SK-N-SH (cell line): ENCODE measurements around the gene COL4A2. TPM values are rescaled to one million over a fixed set of nuclear protein-coding genes. Genes with fewer than 3 reads are reported as not detected.

Experiments used
- CTCF ChIA-PET: fragments of 300-600, 350-600 bp; formaldehyde crosslinking; extraction: SDS; loops from one replicate; lab custom pipeline; 2021; lab: Yijun Ruan, JAX
- POLR2A ChIA-PET: fragments of 350-600 bp; sonication (Branson Sonifier 250); formaldehyde crosslinking; extraction: SDS; loops from one replicate; lab custom pipeline; 2020; ENCODE audit warnings: antibody characterized with exemption, inconsistent platforms; lab: Yijun Ruan, JAX
- DNase-seq: peaks from one replicate; pipeline ENCODE4 v3.0.0; 2012
- H2AFZ ChIP-seq: fragments of 200-600 bp; sonication (generic); 2 replicates; pipeline ENCODE4 v1.8.1; 2016; ENCODE audit warnings: antibody characterized with exemption, mild to moderate bottlenecking, low read depth
- H3F3A ChIP-seq: fragments of 200-600 bp; sonication (generic); replicated peaks from 2 replicates; pipeline ENCODE3; 2016; ENCODE audit warnings: antibody characterized with exemption, mild to moderate bottlenecking; ENCODE audit not compliant: insufficient read depth
- H3K27ac ChIP-seq, 2 experiments: fragments of 200-500 bp in 1 of 2; fragments of 200-600 bp in 1 of 2; sonication (Bioruptor generic) in 1 of 2; sonication (generic), shearing (Covaris generic) in 1 of 2; 2 replicates each; pipeline versions ENCODE4 v1.5.1 to v1.6.1; 2014 to 2016; ENCODE audit warnings: low read depth in 2 of 2, inconsistent platforms in 1 of 2, low read length in 1 of 2, mild to moderate bottlenecking in 1 of 2, mixed read lengths in 1 of 2
- H3K27me3 ChIP-seq: fragments of 200-600 bp; sonication (generic), shearing (Covaris generic); 2 replicates; pipeline ENCODE4 v1.6.1; 2016; ENCODE audit warnings: mixed run types; ENCODE audit not compliant: insufficient read depth
- H3K36me3 ChIP-seq, 2 experiments: fragments of 200-500 bp in 1 of 2; fragments of 200-600 bp in 1 of 2; sonication (Bioruptor generic) in 1 of 2; sonication (generic) in 1 of 2; replicated peaks in 1 of 2; 2 replicates each; pipeline versions ENCODE3 to v1.5.1; 2014 to 2016; ENCODE audit warnings: low read length in 1 of 2, mild to moderate bottlenecking in 1 of 2; ENCODE audit not compliant: insufficient read depth in 2 of 2, control insufficient read depth in 1 of 2
- H3K4me1 ChIP-seq, 2 experiments: fragments of 200-500 bp in 1 of 2; fragments of 200-600 bp in 1 of 2; sonication (Bioruptor generic) in 1 of 2; sonication (generic), shearing (Covaris generic) in 1 of 2; 2 replicates each; pipeline versions ENCODE4 v1.5.1 to v1.6.1; 2014 to 2016; ENCODE audit warnings: low read depth in 1 of 2, low read length in 1 of 2, mixed run types in 1 of 2; ENCODE audit not compliant: insufficient read depth in 2 of 2, control insufficient read depth in 1 of 2
- H3K4me2 ChIP-seq: fragments of 200-600 bp; sonication (generic), shearing (Covaris generic); 2 replicates; pipeline ENCODE4 v1.6.1; 2017; ENCODE audit warnings: mixed run types
- H3K4me3 ChIP-seq, 2 experiments: fragments of 200-500 bp in 1 of 2; fragments of 200-600 bp in 1 of 2; sonication (Bioruptor generic) in 1 of 2; sonication (generic), shearing (Covaris generic) in 1 of 2; 2 replicates each; pipeline versions ENCODE4 v1.5.1 to v1.8.1; 2014 to 2016; ENCODE audit warnings: low read depth in 2 of 2, inconsistent platforms in 1 of 2, low read length in 1 of 2, mild to moderate bottlenecking in 1 of 2, mixed read lengths in 1 of 2, moderate library complexity in 1 of 2
- H3K79me2 ChIP-seq: fragments of 200-600 bp; sonication (generic); 2 replicates; pipeline ENCODE4 v1.8.1; 2017; ENCODE audit warnings: mild to moderate bottlenecking; ENCODE audit not compliant: insufficient read depth
- H3K9ac ChIP-seq: fragments of 200-600 bp; sonication (generic); 2 replicates; pipeline ENCODE4 v1.6.1; 2017; ENCODE audit warnings: mixed run types
- H3K9me2 ChIP-seq: fragments of 200-600 bp; sonication (generic); 2 replicates; pipeline ENCODE4 v1.6.1; 2017; ENCODE audit warnings: mixed run types
- H3K9me3 ChIP-seq: fragments of 200-600 bp; sonication (generic); 2 replicates; pipeline ENCODE4 v1.6.1; 2017; ENCODE audit warnings: mixed run types, mild to moderate bottlenecking, moderate library complexity
- H4K20me1 ChIP-seq: fragments of 200-600 bp; sonication (generic); 2 replicates; pipeline ENCODE4 v1.6.1; 2017; ENCODE audit warnings: mild to moderate bottlenecking, mixed run types; ENCODE audit not compliant: insufficient read depth
- CTCF ChIP-seq: fragments of 200-600 bp; sonication (generic); IDR thresholded peaks from 2 replicates; pipeline ENCODE4 v1.6.1; 2017; ENCODE audit warnings: antibody characterized with exemption, mild to moderate bottlenecking, moderate library complexity
- EP300 ChIP-seq, 2 experiments: IDR thresholded peaks; 2 replicates each; pipeline versions ENCODE4 v1.4.0 to v1.6.1; 2012; ENCODE audit warnings: borderline replicate concordance in 1 of 2, low read depth in 1 of 2, low read length in 1 of 2
- EZH2phosphoT487 ChIP-seq: fragments of 200-600 bp; sonication (generic); IDR thresholded peaks from 2 replicates; pipeline ENCODE4 v1.6.1; 2017; ENCODE audit warnings: low read depth, mixed run types, mild to moderate bottlenecking, antibody characterized with exemption, moderate library complexity, borderline replicate concordance
- FOSL2 ChIP-seq: IDR thresholded peaks from 2 replicates; pipeline ENCODE4 v1.4.0; 2012; ENCODE audit warnings: low read depth, mild to moderate bottlenecking, moderate library complexity, borderline replicate concordance
- FOXM1 ChIP-seq: IDR thresholded peaks from 2 replicates; pipeline ENCODE4 v1.4.0; 2012; ENCODE audit warnings: low read depth, mild to moderate bottlenecking
- GATA2 ChIP-seq: sonication (generic); formaldehyde crosslinking; IDR thresholded peaks from 2 replicates; pipeline ENCODE4 v1.5.0; 2020; ENCODE audit warnings: mild to moderate bottlenecking, missing genetic modification reagents
- IRF3 ChIP-seq: fragments of 150-350 bp; IDR thresholded peaks from 2 replicates; pipeline ENCODE4 v1.6.1; 2016; ENCODE audit warnings: mild to moderate bottlenecking, low read depth, low read length
- JUND ChIP-seq: IDR thresholded peaks from 2 replicates; pipeline ENCODE4 v1.4.0; 2012
- MAX ChIP-seq: IDR thresholded peaks from 2 replicates; pipeline ENCODE4 v1.4.0; 2012; ENCODE audit warnings: low read depth
- MXI1 ChIP-seq: IDR thresholded peaks from 2 replicates; pipeline ENCODE4 v1.6.1; 2012; ENCODE audit warnings: mild to moderate bottlenecking, low read depth, low read length, improper control_type of control experiment
- NRF1 ChIP-seq: IDR thresholded peaks from 2 replicates; pipeline ENCODE4 v1.6.1; 2012; ENCODE audit warnings: low read depth, mild to moderate bottlenecking, low read length
- RCOR1 ChIP-seq: fragments of 150-350 bp; IDR thresholded peaks from 2 replicates; pipeline ENCODE4 v1.6.1; 2017; ENCODE audit warnings: antibody characterized with exemption, low read length
- TCF12 ChIP-seq: IDR thresholded peaks from 2 replicates; pipeline ENCODE4 v1.4.0; 2012
- USF1 ChIP-seq: IDR thresholded peaks from 2 replicates; pipeline ENCODE4 v1.4.0; 2012; ENCODE audit warnings: low read depth, borderline replicate concordance
- ZBTB33 ChIP-seq: IDR thresholded peaks from 2 replicates; pipeline ENCODE4 v1.4.0; 2012; ENCODE audit warnings: low read depth, borderline replicate concordance
- WGBS: methylation state at CpG from one replicate; pipeline ENCODE4 v1.1.6; 2017; ENCODE audit warnings: low lambda C conversion rate; 5-methylcytosine and 5-hydroxymethylcytosine counted together
- polyA plus RNA-seq, 3 experiments: library from polyadenylated mRNA; depleted of rRNA; stranded (reverse); fragments of >200 nt; gene quantifications; 2 replicates each; pipeline ENCODE4 v1.2.3, GENCODE V29; 2012

COL4A2 gene
- polyA plus RNA-seq, 1 of the 3 experiments (the other 2 are of a cell fraction): 137 TPM

- H3K4me2 ChIP-seq: no peak overlapping the region
- no peaks in the 10 kb centered on the region for H4K20me1 ChIP-seq
- H2AFZ ChIP-seq: no peak overlapping the region
- no peak for DNase-seq
- peaks cover 39 to 46% of the 10 kb centered on the region in 2 experiments for H3K36me3 ChIP-seq
- no peak for TF ChIP-seq EZH2phosphoT487
- no peak for TF ChIP-seq EP300 (IDR thresholded peaks at IDR 0.05; ENCODE audit: borderline replicate concordance in 1 of 2, low read depth in 1 of 2, low read length in 1 of 2)
- TF ChIP-seq TCF12: no peak
- TF ChIP-seq JUND: no peak
- no peak for TF ChIP-seq MXI1
- TF ChIP-seq USF1: no peak
- no peak for TF ChIP-seq NRF1
- TF ChIP-seq IRF3: no peak
- no peak for TF ChIP-seq MAX
- TF ChIP-seq FOSL2: no peak
- no peak for TF ChIP-seq ZBTB33
- TF ChIP-seq FOXM1: no peak
- TF ChIP-seq, all 33 proteins: peak for 0
- POLR2A ChIA-PET: interaction anchor here (1.2 kb wide), 1 partner anchor 204 kb away, joined by 3 read pairs; no protein-coding TSS in a partner anchor
- no peaks in the 10 kb centered on the region for H3K79me2 ChIP-seq
- H3K9me3 ChIP-seq: no peaks in the 10 kb centered on the region
- no peak overlapping the region for H3K9ac ChIP-seq
- no peaks in the 10 kb centered on the region; a peak in 1 of 4 replicates for H3K4me1 ChIP-seq
- H3K27me3 ChIP-seq: no peaks in the 10 kb centered on the region
- peaks cover 9% of the 10 kb centered on the region for H3F3A ChIP-seq
- WGBS: 98% methylated on average over 17 of the region's 23 CpGs
- CTCF ChIA-PET: interaction anchor here (1.1 kb wide), 1 partner anchor 52 kb away, joined by 4 read pairs; no protein-coding TSS in a partner anchor
- no peak overlapping the region for H3K4me3 ChIP-seq
- H3K9me2 ChIP-seq: no peaks in the 10 kb centered on the region
- H3K27ac ChIP-seq: no peak overlapping the region
Observed at GRCh38 chr13:110507678-110508381, 200.7 kb downstream of the COL4A2 start.

- Histone ChIP-seq H3K9me3 (no peaks in the 10 kb centered on the region), H3K27me3 (no peaks in the 10 kb centered on the region), H3F3A (peaks cover 9% of the 10 kb centered on the region), H3K9me2 (no peaks in the 10 kb centered on the region), H3K4me1 (no peaks in the 10 kb centered on the region; a peak in 1 of 4 replicates), H3K79me2 (no peaks in the 10 kb centered on the region), H2AFZ (no peak overlapping the region), H3K4me3 (no peak overlapping the region), H3K9ac (no peak overlapping the region), H3K36me3 (peaks cover 30 to 38% of the 10 kb centered on the region in 2 experiments)
- POLR2A ChIA-PET: no interaction called here
- DNase-seq: peak; percentile 56
- CTCF ChIA-PET: no interaction called here
- TF ChIP-seq NRF1 (no peak), IRF3 (no peak), ZBTB33 (no peak), MXI1 (no peak), RCOR1 (no peak), CTCF (no peak), GATA2 (no peak)
- TF ChIP-seq, all 33 proteins: peak for 0
- 65% methylated on average over 3 of the region's 4 CpGs for WGBS
- H4K20me1 ChIP-seq: no peaks in the 10 kb centered on the region
- peak overlapping the region in 1 of 2 experiments; percentile 43; a peak in 2 of 4 replicates for H3K27ac ChIP-seq
- H3K4me2 ChIP-seq: no peak overlapping the region
Observed at GRCh38 chr13:110509478-110509926, 202.4 kb downstream of the COL4A2 start.
